Hematopoietic multipotent progenitor cell (in vitro differentiated cells): ENCODE measurements around the gene NHS. TPM values are rescaled to one million over a fixed set of nuclear protein-coding genes. Genes with fewer than 3 reads are reported as not detected.

Source experiments
- DNase-seq, 3 donors: peaks; one replicate each; pipeline ENCODE4 v3.0.0-alpha.2; 2011 to 2015; ENCODE audit warnings: low read depth in 2 of 3, low spot score in 2 of 3
- total RNA-seq: library from RNA; depleted of rRNA; stranded (reverse); fragments of >200 nt; gene quantifications from one replicate; pipeline ENCODE4 v1.2.3, GENCODE V29; 2012

The NHS gene
- under 0.01 TPM for total RNA-seq

DNA sequence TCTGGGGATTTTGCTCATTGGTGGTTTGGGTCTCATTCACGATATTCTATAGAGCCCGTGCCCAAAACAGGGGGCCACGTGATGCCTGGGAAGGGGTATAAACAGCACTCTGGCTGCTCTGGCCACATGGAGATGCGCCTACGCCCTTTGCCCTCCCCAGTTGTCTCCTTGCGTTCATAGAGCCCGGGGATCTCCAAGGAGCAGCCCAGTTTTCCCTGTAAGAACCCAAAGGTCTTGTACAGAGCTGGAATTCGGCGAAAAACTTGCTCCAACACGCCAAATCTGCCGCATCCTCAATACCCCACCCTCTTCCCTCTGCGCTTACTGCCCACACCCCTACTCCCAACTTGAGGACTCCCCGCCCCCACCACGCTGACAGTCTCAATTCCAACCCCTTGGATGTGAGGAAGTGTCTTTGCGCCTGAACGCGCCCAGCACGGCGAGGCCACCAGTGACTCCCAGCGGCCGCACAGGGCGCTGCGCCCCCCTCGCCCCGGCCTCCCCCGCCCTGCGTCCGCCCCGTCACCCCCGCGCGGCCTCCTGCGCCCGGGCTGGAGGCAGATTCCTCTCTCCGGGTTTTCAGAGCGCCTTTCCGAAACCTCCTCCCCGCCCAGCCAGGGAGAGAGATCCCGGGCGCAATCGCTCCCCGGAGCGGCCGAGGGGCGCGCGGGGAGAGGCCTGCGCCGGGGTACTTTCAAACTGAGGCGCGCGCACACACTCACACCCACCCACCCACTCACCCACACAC, at the start of gene NHS:
Gene NHS, plus strand, starts transcription at position 582 of the 748 bp plus-strand sequence. CDS start 558 bp downstream, outside the sequence.
- DNase-seq, result peak in 2 of 3 donors; percentile 44 to 51

GRCh38 chrX:17328837-17329236, 46.2 kb upstream of the NHS start:
- DNase-seq, result no peak

GRCh38 chrX:17336377-17336776, 38.6 kb upstream of the NHS start:
- DNase-seq, result no peak

- no peak for DNase-seq
These were observed 19.0 kb upstream of the NHS start for GRCh38 chrX:17355976-17356375.

DNA sequence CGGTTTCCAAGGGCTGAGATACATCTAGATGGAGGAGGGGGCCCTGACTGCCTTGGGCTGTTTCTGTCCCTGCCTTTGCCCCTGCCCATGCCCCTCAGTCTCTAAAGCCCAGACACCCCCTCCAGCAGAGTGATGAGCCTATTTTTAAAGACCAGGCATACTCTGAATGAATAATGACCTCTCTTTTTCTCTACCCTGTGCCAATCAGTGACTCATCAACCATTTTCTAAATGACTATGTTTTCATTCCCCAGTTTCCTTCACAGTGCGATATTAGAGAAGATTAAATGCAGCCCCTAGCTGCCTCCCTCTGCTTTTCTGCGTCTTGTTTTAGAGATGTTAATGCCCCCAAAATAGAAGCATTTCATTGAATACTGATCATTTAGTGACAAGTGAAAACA, 15.5 kb upstream of the NHS start:
- DNase-seq, result no peak

GRCh38 chrX:17361620-17362019, 13.4 kb upstream of the NHS start:
- DNase-seq, result peak in 1 of 3 donors; percentile 6

- no peak for DNase-seq
These were observed 7.0 kb upstream of the NHS start for GRCh38 chrX:17368002-17368401.

DNA sequence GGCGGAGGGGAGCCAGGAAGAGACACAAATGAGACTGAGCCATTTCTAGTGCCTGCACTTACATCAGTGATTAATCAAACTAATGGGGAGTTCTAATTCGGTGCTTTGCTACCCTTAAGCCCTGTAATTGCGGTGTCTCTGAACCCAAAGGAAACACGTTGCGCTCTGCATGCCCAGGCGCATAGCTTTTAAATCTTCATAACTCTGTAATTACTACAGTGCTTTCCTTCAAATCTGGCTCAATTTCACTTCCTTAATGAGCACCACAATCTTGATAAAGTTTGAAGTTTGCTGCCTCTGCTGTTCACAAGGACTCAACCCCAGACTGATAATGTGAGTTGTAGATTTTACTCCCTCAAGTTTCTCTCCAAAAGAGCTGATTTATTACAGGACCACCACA, 5.7 kb upstream of the NHS start:
- DNase-seq, result no peak

DNA sequence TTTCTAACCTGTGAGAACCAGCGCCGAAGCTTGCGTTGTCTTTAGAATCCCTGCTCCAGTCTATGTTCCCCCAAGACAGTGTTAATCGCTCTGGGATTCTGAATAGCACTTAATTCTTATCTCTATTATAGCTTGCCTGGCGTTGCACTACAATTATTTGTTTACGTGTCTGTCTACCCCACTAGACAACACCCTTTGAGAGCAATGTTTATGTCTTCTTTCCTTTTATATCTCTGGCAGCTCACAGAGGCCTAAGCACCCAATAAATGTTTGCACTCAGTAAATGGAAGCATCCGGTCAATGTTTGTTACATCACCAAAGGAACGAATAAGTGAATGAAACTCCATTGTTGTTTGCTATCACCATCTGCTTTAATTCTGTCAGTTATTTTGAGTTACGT, 4.8 kb upstream of the NHS start:
- no peak for DNase-seq

GRCh38 chrX:17372052-17372451, 2.9 kb upstream of the NHS start:
- DNase-seq, result no peak

GRCh38 chrX:17373337-17373736, 1.7 kb upstream of the NHS start:
- DNase-seq, result no peak

DNA sequence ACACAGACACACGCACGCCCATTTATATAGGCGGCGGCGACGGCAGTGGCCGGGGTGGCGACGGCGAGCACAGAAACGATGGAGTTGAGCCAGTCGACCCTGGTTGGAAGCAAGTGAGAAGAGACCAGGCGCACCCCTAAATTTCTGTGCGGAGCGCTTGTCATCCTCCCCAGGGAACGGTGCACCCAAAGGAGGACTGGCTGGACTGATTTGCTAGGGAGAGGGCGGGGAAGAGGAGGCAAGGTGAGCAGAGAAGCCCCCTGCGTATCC, 302 bp downstream of the NHS start:
- no peak for DNase-seq

GRCh38 chrX:17375637-17376430, 834 bp downstream of the NHS start:
- no peak for DNase-seq

- no peak for DNase-seq
These were observed 1.6 kb downstream of the NHS start for GRCh38 chrX:17376431-17377077.

DNA sequence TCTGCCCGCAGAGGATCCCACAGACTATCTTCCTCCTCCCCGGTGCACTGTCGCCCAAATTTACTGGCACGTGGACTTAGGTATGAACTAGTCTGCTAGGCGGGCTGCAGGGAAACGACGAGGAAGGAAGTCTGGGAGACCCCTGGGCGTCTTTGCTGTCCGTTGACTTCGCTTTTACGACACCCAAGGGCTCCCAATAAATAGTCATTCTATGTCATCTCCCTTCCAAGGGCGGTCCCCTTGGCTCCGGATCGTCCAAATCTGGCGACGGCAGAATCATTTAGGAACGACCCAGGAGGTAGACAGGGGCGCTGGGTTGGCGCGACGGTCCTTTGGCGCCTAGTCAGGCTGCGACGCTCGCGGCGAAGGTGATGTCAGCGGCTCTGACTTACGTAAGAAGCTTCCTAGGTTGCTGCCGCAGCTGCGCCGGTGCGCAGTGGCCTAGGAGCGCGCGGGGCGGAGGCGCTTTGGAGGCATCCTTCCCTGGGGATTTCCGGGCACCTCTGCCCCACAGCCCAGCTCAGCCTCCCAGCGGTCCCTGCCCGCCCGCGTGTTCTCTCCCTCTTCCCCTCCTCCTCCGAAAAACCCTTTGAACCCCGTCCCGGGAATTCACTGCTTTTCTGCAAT, 2.2 kb downstream of the NHS start:
- DNase-seq, result peak in 1 of 3 donors; percentile 19

DNA sequence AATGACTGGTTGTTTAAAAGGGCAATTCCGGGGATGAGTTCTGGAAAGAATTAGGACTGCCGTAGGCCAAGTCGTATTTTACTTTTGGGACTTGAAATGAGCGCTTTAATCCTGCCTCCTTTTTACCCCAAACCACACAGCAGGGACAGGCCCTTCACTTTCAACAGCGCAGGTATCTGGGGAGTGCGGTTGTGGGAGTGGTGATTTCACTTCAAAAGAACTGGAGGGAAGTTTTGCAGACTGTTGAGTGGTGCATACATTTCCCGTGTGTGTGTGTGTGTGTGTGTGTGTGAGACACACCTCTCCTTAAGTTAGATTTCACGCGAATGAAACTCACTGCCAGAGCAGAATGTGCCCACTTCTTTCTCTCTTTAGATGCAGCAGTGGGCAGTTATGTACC, 2.8 kb downstream of the NHS start:
- no peak for DNase-seq

DNA sequence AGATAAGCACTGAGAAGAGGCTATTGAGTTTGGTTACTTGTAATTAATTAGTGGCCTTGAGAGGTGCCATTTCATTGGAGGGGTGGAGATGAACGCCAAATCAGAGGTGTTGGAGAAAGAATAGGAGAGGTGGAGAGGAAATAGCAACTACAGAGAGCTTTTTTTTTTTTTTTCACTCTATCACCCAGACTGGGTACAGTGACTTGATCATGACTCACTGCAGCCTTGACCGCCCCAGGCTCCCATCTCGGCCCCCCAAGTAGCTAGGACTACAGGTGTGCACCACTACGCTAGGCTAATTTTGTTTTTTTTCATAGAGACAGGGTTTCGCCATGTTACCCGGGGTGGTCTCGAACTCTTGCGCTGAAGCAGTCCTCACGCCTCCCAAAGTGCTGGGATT, 5.2 kb downstream of the NHS start:
- no peak for DNase-seq

DNA sequence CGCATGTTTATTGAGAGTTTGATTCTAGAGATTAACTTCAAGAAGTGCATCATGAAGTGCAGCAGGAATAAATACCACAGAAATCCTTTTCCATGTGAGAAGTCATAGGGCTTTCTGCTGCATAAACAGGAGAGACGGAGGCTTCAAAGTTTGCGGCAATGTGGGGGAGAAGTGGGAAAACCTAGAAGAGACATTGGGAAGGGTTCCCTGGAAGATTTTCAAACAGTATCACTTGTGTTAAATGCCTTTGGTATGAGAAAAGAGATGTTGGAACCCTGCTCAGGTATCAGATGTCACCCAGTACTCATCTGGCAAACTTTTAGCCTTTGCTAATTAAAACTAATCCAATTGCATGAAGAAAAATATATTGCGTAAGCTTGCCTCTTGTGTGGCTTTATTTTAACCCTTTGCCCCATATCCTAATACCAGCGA, 15.4 kb downstream of the NHS start:
- DNase-seq, result no peak

GRCh38 chrX:17395154-17395553, 20.2 kb downstream of the NHS start:
- DNase-seq, result no peak

DNA sequence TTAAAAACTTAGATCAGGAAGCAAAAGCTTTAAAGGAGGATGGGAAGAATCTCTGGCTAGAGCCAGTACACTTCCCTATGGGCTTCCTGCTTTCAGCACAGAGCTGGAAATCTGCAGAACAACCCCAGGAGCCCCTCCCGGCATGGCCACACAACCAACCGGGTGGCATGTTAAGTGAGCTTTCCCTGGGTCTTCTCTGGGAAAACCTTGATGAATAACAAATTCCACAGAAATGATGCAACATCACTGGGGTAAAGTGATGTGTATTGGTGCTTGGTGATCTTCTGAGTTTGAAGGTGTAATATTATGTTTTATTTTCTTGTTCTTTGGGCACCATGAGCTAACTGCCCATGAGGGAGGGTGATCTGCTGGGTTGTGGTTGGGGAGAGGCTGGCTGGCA, 22.1 kb downstream of the NHS start:
- DNase-seq, result no peak

GRCh38 chrX:17403189-17403691, 28.2 kb downstream of the NHS start:
- DNase-seq, result no peak
